PC-3 (cell line): Measurements from ENCODE around the gene MAST3.

Experiments
- CTCF ChIP-seq: fragments of 300-600 bp; sonication (generic); conservative IDR thresholded peaks from 2 replicates; pipeline ENCODE4 v1.5.1; 2017; ENCODE audit warnings: antibody characterized with exemption, low read depth, mild to moderate bottlenecking, low read length
- EZH2 ChIP-seq: fragments of 300-600 bp; sonication (generic); IDR thresholded peaks from one replicate; pipeline ENCODE4 v1.6.1; 2017; ENCODE audit warnings: antibody characterized with exemption, mild to moderate bottlenecking, low read length; ENCODE audit not compliant: unreplicated experiment
- EZH2phosphoT487 ChIP-seq: fragments of 300-600 bp; sonication (generic); IDR thresholded peaks from 2 replicates; pipeline ENCODE4 v1.6.1; 2018; ENCODE audit warnings: mild to moderate bottlenecking, antibody characterized with exemption, low read length, borderline replicate concordance

- TF ChIP-seq CTCF (no peak), EZH2 (no peak), EZH2phosphoT487 (no peak)
These were observed 57.8 kb downstream of the MAST3 start for GRCh38 chr19:18155095-18156087.
